ENCODE measurements around the gene FAM98A. TPM values are rescaled to one million over a fixed set of nuclear protein-coding genes. Genes with fewer than 3 reads are reported as not detected.

Gene FAM98A
- total and polyA plus RNA-seq, 2 of the 4 experiments (the other 2 are of a cell fraction) = 113 to 131 TPM

DNA sequence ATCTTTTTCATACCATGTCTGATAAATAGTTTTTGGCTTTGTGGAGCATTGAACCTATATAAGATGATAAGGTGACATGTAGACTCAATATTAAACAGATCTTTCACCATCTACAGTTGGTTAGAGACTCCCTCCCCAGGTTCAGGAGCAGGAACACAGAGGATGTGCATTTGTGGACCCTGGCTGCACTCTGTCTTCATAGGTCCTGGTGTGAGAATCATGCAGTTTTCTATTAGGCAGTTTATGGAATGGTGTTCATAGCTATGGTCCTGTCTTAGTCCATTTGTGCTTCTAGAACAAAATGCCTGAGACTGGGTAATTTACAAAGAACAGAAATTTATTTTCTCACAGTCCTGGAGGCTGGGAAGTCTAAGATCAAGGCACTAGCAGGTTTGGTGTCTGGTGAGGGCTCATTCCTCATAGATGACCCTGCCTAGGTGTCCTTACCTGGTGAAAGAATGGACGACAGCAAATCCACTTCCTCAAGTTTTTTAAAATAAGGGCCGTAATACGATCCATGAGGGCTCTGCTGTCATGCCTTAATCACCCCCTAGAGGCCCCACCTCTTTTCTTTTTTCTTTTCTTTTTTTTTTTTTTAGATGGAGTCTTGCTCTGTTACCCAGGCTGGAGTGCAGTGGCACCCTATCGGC lies 35.3 kb upstream of the FAM98A start:
- no peaks in the 10 kb centered on the region for H3K79me1 ChIP-seq (ENCODE audit: low read depth in 1 of 2, low read length in 2 of 2)
- no peak overlapping the region for H3K18ac ChIP-seq (ENCODE audit: low read depth, low read length)
- ChIA-PET CTCF (no interaction called here), POLR2A (ENCODE audit: unreplicated experiment) (no interaction called here)
- H3K36me3 ChIP-seq (ENCODE audit: control insufficient read depth, insufficient read depth, low read length) = no peaks in the 10 kb centered on the region
- H3K4ac ChIP-seq (ENCODE audit: low read depth, low read length) = no peak overlapping the region
- H2BK120ac ChIP-seq (ENCODE audit: low read depth, low read length) = no peak overlapping the region
- no peaks in the 10 kb centered on the region for H4K20me1 ChIP-seq (ENCODE audit: insufficient read depth, low read length)
- H3K9ac ChIP-seq (ENCODE audit: low read depth, low read length) = no peak overlapping the region
- H3K9me1 ChIP-seq (ENCODE audit: insufficient read depth, low read length) = no peaks in the 10 kb centered on the region
- H2BK5ac ChIP-seq (ENCODE audit: low read depth, low read length, poor library complexity, severe bottlenecking) = no peak overlapping the region
- H2AFZ ChIP-seq (replicated peaks; ENCODE audit: low read length, poor library complexity) = no peak overlapping the region
- in situ Hi-C loops (cut with MboI; ENCODE audit: low sequenced_read_pairs) = no loop called here
- no peak for ATAC-seq (ENCODE audit: low read depth)
- no peak overlapping the region for H3K14ac ChIP-seq (replicated peaks; ENCODE audit: low read depth, low read length)
- H3K4me3 ChIP-seq (ENCODE audit: insufficient read depth, low read depth, low read length) = no peak overlapping the region
- no peak overlapping the region for H2BK20ac ChIP-seq (ENCODE audit: low read depth, low read length)
- TF ChIP-seq NFE2L2 (IDR thresholded peaks at IDR 0.05; ENCODE audit: low read depth, low read length) (no peak), CEBPB (IDR thresholded peaks at IDR 0.05; ENCODE audit: low read depth, low read length) (no peak), RCOR1 (IDR thresholded peaks at IDR 0.05; ENCODE audit: insufficient replicate concordance, low read length) (no peak), POLR2A (IDR thresholded peaks at IDR 0.05; ENCODE audit: low read depth, low read length) (no peak), BHLHE40 (IDR thresholded peaks at IDR 0.05; ENCODE audit: low read depth, low read length) (no peak), SMC3 (IDR thresholded peaks at IDR 0.05; ENCODE audit: low read depth, low read length) (no peak), CHD1 (IDR thresholded peaks at IDR 0.05; ENCODE audit: low read depth, low read length) (no peak), MXI1 (IDR thresholded peaks at IDR 0.05; ENCODE audit: borderline replicate concordance, low read depth, low read length) (no peak)
- TF ChIP-seq, protein P1, sequence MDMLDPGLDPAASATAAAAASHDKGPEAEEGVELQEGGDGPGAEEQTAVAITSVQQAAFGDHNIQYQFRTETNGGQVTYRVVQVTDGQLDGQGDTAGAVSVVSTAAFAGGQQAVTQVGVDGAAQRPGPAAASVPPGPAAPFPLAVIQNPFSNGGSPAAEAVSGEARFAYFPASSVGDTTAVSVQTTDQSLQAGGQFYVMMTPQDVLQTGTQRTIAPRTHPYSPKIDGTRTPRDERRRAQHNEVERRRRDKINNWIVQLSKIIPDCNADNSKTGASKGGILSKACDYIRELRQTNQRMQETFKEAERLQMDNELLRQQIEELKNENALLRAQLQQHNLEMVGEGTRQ (IDR thresholded peaks at IDR 0.05; ENCODE audit: low read depth, low read length) = no peak
- TF ChIP-seq, protein P2, sequence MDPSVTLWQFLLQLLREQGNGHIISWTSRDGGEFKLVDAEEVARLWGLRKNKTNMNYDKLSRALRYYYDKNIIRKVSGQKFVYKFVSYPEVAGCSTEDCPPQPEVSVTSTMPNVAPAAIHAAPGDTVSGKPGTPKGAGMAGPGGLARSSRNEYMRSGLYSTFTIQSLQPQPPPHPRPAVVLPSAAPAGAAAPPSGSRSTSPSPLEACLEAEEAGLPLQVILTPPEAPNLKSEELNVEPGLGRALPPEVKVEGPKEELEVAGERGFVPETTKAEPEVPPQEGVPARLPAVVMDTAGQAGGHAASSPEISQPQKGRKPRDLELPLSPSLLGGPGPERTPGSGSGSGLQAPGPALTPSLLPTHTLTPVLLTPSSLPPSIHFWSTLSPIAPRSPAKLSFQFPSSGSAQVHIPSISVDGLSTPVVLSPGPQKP (IDR thresholded peaks at IDR 0.05; ENCODE audit: borderline replicate concordance, low read depth, low read length) = no peak
- no peak overlapping the region for H3K56ac ChIP-seq (ENCODE audit: extremely low read depth, insufficient read depth, low read length)
- dilution Hi-C loops (cut with HindIII; ENCODE audit: low sequenced_read_pairs, unreplicated experiment) = no loop called here
- H2AK5ac ChIP-seq (ENCODE audit: low read depth, low read length) = no peak overlapping the region
- H3K9me3 ChIP-seq (ENCODE audit: control insufficient read depth, insufficient read depth, low read length) = no peaks in the 10 kb centered on the region
- no peaks in the 10 kb centered on the region for H3K4me1 ChIP-seq (ENCODE audit: control insufficient read depth, insufficient read depth, low read length)
- H2AK9ac ChIP-seq (replicated peaks; ENCODE audit: low read depth, low read length, poor library complexity) = no peak overlapping the region
- H2BK15ac ChIP-seq (ENCODE audit: low read depth, low read length) = no peak overlapping the region
- H4K5ac ChIP-seq (ENCODE audit: low read depth, low read length) = no peak overlapping the region
- no peaks in the 10 kb centered on the region; the same call in 1 of the 2 replicates for H3K27me3 ChIP-seq (ENCODE audit: control insufficient read depth, insufficient read depth, low read length)
- intact Hi-C loops (cut with micrococcal nuclease) = no loop called here
- DNase-seq = no peak
- H4K91ac ChIP-seq (ENCODE audit: insufficient read depth, low read depth, low read length) = no peak overlapping the region
- H4K8ac ChIP-seq (ENCODE audit: low read depth in 2 of 2, low read length in 2 of 2) = no peak overlapping the region
- no TSS peak for BruUV-seq (replicated peaks)
- H3K4me2 ChIP-seq (ENCODE audit: low read depth, low read length) = no peak overlapping the region
- no CpG with 5 or more reads among the region's 4 CpGs for WGBS, 2 experiments (ENCODE audit: extremely low coverage in 2 of 2, insufficient read length in 1 of 2)
- no peak overlapping the region for H3K27ac ChIP-seq (ENCODE audit: insufficient read depth, low read length)
- no peak overlapping the region for H3K23ac ChIP-seq (ENCODE audit: low read depth, low read length)

Data from IMR-90 (cell line).